ENCODE data around the gene GASK1B.

- TF ChIP-seq POLR2AphosphoS5 (IDR thresholded peaks at IDR 0.05) = no peak
- TF ChIP-seq, protein P1, sequence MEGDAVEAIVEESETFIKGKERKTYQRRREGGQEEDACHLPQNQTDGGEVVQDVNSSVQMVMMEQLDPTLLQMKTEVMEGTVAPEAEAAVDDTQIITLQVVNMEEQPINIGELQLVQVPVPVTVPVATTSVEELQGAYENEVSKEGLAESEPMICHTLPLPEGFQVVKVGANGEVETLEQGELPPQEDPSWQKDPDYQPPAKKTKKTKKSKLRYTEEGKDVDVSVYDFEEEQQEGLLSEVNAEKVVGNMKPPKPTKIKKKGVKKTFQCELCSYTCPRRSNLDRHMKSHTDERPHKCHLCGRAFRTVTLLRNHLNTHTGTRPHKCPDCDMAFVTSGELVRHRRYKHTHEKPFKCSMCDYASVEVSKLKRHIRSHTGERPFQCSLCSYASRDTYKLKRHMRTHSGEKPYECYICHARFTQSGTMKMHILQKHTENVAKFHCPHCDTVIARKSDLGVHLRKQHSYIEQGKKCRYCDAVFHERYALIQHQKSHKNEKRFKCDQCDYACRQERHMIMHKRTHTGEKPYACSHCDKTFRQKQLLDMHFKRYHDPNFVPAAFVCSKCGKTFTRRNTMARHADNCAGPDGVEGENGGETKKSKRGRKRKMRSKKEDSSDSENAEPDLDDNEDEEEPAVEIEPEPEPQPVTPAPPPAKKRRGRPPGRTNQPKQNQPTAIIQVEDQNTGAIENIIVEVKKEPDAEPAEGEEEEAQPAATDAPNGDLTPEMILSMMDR (IDR thresholded peaks at IDR 0.05) = no peak
Measured at GRCh38 chr4:158139086-158139485, 33.7 kb downstream of the GASK1B start.

Measured in prostate gland (tissue), 2 donors.